ENCODE results near the gene PPARD.

PPARD gene

GRCh38 chr6:35471836-35472345, 129.5 kb downstream of the PPARD start:
- no peak for DNase-seq (ENCODE audit: low read depth in 1 of 2, low spot score in 1 of 2)
- in situ Hi-C loops (cut with HindIII; ENCODE audit: low pct_unique_long_range_greater_than_20kb, low sequenced_read_pairs), result no loop called here
- no peak for TF ChIP-seq JUND (IDR thresholded peaks at IDR 0.05; ENCODE audit: low read depth)

DNA sequence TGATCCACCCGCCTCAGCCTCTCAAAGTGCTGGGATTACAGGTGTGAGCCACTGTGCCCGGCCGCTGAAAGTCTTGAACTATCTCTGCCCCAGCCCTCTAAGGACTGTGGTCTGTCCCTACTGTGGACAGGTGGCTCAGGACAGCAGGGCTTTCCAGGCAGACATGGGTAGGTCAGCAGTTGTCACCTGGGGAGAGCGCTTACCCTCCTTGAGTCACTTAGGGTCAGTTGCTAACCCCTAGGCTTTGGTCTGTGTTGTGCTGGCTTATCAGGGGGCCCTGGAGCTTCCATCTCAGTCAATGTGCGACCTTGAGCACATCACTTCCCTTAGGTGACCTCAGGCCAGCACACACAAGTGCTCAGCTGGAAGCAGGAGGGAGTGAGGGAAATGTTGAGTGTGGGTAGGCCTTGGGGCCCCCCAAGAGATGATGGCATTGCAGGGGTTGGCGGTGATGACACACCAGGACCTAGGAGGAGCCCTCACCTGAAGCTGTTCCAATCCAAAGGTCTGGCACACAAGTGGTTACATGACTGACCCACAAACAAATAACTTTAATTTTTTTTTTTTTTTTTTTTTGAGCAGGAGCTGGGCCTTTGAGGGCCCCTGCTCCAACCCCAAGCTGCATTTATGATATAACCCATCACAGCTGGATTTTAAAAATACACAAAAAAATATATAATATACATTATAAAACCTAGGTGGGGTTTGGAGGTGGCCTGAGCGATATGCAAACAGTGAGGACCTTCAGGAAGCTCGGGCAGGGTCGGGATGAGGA, 130.9 kb downstream of the PPARD start:
- no peak; the same call in 1 of the 2 replicates for TF ChIP-seq JUND (IDR thresholded peaks at IDR 0.05; ENCODE audit: low read depth)
- no peak for DNase-seq (ENCODE audit: low read depth in 1 of 2, low spot score in 1 of 2)
- in situ Hi-C loops (cut with HindIII; ENCODE audit: low pct_unique_long_range_greater_than_20kb, low sequenced_read_pairs), result no loop called here

DNA sequence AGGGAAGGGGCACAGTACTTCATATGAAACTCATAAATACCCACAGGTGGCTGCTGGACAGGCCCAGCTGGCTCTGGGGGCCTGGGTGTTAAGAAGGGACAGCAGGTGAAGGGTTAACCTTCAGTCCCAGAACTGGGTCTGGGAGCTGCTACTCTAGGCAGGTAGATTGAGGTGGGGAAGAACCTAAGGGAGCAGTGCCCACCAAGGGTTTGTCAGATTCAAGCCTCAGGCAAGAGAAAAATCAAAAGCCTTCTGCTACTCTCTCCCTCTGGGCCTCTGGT, 131.4 kb downstream of the PPARD start:
- DNase-seq (ENCODE audit: low read depth in 1 of 2, low spot score in 1 of 2), result no peak
- in situ Hi-C loops (cut with HindIII; ENCODE audit: low pct_unique_long_range_greater_than_20kb, low sequenced_read_pairs), result no loop called here
- no peak for TF ChIP-seq JUND (IDR thresholded peaks at IDR 0.05; ENCODE audit: low read depth)

DNA sequence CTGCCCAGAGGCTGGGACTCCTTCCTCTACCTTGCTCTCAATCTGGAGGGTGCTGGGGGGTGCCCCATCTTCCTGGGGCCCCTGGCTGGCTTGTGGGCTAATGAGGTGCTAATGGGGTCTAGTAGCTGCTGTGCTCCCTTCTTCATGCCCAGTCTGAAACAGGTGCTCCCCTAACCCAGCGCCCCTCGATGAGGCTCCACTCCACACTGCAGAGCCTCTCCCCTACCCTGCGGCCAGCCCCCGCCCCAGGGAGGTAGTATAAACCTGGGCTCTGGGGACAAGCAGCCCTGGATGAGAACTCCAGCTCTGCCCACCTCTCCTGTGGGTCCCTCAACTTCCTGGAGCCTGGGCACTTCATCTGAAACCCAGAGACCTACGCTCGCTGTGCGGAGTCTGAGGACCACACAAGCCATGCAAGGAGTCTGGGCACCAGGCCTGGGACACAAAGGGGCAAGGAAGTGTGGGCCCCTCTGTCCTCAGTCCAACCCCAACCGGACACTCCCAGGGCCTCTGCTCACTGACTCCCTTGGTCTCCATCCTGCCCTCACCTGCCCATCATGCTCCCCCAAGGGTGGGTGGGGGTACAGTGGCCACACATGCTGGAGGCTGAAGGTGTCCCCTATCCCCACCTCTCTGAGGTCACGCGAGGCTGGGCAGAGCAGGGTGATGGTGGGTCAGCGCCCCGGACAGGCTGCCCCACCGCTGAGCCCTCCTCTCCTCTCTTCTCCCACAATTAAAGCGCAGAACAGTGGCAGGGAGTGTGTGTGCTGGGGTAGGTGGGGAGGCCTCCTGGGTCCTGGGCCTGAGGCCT, 132.0 kb downstream of the PPARD start:
- DNase-seq (ENCODE audit: low read depth in 1 of 2, low spot score in 1 of 2), result no peak
- in situ Hi-C loops (cut with HindIII; ENCODE audit: low pct_unique_long_range_greater_than_20kb, low sequenced_read_pairs), result no loop called here
- no peak for TF ChIP-seq JUND (IDR thresholded peaks at IDR 0.05; ENCODE audit: low read depth)

GRCh38 chr6:35474942-35475570, 132.7 kb downstream of the PPARD start:
- in situ Hi-C loops (cut with HindIII; ENCODE audit: low pct_unique_long_range_greater_than_20kb, low sequenced_read_pairs), result no loop called here
- DNase-seq (ENCODE audit: low read depth in 1 of 2, low spot score in 1 of 2), result no peak
- TF ChIP-seq JUND (IDR thresholded peaks at IDR 0.05; ENCODE audit: low read depth), result no peak

- TF ChIP-seq JUND (IDR thresholded peaks at IDR 0.05; ENCODE audit: low read depth), result no peak
- in situ Hi-C loops (cut with HindIII; ENCODE audit: low pct_unique_long_range_greater_than_20kb, low sequenced_read_pairs), result no loop called here
These were observed 133.2 kb downstream of the PPARD start for GRCh38 chr6:35475573-35475972.

GRCh38 chr6:35476004-35476403, 133.6 kb downstream of the PPARD start:
- in situ Hi-C loops (cut with HindIII; ENCODE audit: low pct_unique_long_range_greater_than_20kb, low sequenced_read_pairs), result no loop called here
- DNase-seq (ENCODE audit: low read depth in 1 of 2, low spot score in 1 of 2), result no peak
- no peak for TF ChIP-seq JUND (IDR thresholded peaks at IDR 0.05; ENCODE audit: low read depth)

More at GRCh38 chr6:35475573-35475972, 133.2 kb downstream of the PPARD start:
- DNase-seq (ENCODE audit: low read depth in 1 of 2, low spot score in 1 of 2), result no peak

- no peak for DNase-seq (ENCODE audit: low read depth in 1 of 2, low spot score in 1 of 2)
- TF ChIP-seq JUND (IDR thresholded peaks at IDR 0.05; ENCODE audit: low read depth), result no peak
- in situ Hi-C loops (cut with HindIII; ENCODE audit: low pct_unique_long_range_greater_than_20kb, low sequenced_read_pairs), result no loop called here
These were observed 134.7 kb downstream of the PPARD start for GRCh38 chr6:35477028-35477427.
